Measurements from ENCODE around the gene MRAS. TPM values are rescaled to one million over a fixed set of nuclear protein-coding genes. Genes with fewer than 3 reads are reported as not detected.

Gene MRAS
- total RNA-seq, 1 donor from 2014 or later: 55.4 TPM

GRCh38 chr3:138397983-138398382 is 49.6 kb downstream of the MRAS start:
- intact Hi-C loops (cut with DNase I): no loop called here
- Histone ChIP-seq H3K36me3 (peaks cover 47% of the 10 kb centered on the region), H3K27ac (no peak overlapping the region), H3K4me3 (no peak overlapping the region), H3K27me3 (ENCODE audit: low read depth) (no peaks in the 10 kb centered on the region), H3K4me1 (no peaks in the 10 kb centered on the region), H3K9me3 (no peaks in the 10 kb centered on the region)
- ATAC-seq (no peak), DNase-seq (no peak)
- TF ChIP-seq, protein P1, sequence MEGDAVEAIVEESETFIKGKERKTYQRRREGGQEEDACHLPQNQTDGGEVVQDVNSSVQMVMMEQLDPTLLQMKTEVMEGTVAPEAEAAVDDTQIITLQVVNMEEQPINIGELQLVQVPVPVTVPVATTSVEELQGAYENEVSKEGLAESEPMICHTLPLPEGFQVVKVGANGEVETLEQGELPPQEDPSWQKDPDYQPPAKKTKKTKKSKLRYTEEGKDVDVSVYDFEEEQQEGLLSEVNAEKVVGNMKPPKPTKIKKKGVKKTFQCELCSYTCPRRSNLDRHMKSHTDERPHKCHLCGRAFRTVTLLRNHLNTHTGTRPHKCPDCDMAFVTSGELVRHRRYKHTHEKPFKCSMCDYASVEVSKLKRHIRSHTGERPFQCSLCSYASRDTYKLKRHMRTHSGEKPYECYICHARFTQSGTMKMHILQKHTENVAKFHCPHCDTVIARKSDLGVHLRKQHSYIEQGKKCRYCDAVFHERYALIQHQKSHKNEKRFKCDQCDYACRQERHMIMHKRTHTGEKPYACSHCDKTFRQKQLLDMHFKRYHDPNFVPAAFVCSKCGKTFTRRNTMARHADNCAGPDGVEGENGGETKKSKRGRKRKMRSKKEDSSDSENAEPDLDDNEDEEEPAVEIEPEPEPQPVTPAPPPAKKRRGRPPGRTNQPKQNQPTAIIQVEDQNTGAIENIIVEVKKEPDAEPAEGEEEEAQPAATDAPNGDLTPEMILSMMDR (IDR thresholded peaks at IDR 0.05): no peak

GRCh38 chr3:138398791-138399575 is 50.6 kb downstream of the MRAS start:
- no peak for DNase-seq
- H3K27ac ChIP-seq: no peak overlapping the region

DNA sequence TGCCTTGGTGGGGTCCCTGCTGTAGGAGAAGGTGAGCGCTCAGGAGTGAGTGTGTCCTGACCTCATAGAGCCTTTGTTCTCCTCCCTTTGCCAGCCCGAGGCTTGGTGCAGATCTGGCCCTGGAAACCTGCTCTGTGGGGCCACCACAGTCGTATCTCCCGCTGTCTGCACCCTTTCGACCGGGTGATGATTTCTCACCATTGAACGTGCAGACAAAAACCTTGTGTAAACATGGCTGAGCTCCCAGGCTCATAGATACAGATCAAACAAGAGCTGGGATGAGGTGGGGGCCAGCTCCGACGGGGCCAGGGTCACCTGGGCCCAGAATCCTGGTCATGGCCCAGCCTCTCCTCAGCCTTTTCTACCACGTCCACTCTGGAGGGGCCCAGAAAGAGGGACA is 51.4 kb downstream of the MRAS start:
- intact Hi-C loops (cut with DNase I): no loop called here
- Histone ChIP-seq H3K9me3 (no peaks in the 10 kb centered on the region), H3K36me3 (peaks cover 61% of the 10 kb centered on the region), H3K4me1 (no peaks in the 10 kb centered on the region), H3K4me3 (no peak overlapping the region), H3K27ac (no peak overlapping the region), H3K27me3 (ENCODE audit: low read depth) (no peaks in the 10 kb centered on the region)
- TF ChIP-seq, protein P1 (IDR thresholded peaks at IDR 0.05): no peak
- ATAC-seq (no peak), DNase-seq (no peak)

More at GRCh38 chr3:138398791-138399575, 50.6 kb downstream of the MRAS start:
- intact Hi-C loops (cut with DNase I): no loop called here
- no peaks in the 10 kb centered on the region for H3K27me3 ChIP-seq (ENCODE audit: low read depth)
- TF ChIP-seq, protein P1 (IDR thresholded peaks at IDR 0.05): no peak
- H3K4me1 ChIP-seq: no peaks in the 10 kb centered on the region
- no peaks in the 10 kb centered on the region for H3K9me3 ChIP-seq
- H3K4me3 ChIP-seq: no peak overlapping the region
- ATAC-seq: no peak
- H3K36me3 ChIP-seq: peaks cover 54% of the 10 kb centered on the region

- Histone ChIP-seq H3K27me3 (ENCODE audit: low read depth) (no peaks in the 10 kb centered on the region), H3K4me1 (no peaks in the 10 kb centered on the region), H3K27ac (no peak overlapping the region), H3K9me3 (no peaks in the 10 kb centered on the region), H3K36me3 (peaks cover 61% of the 10 kb centered on the region), H3K4me3 (no peak overlapping the region)
- DNase-seq: no peak
- TF ChIP-seq, protein P1 (IDR thresholded peaks at IDR 0.05): no peak
- intact Hi-C loops (cut with DNase I): no loop called here
- ATAC-seq: no peak
Measured at GRCh38 chr3:138400651-138401070, 52.3 kb downstream of the MRAS start.

DNA sequence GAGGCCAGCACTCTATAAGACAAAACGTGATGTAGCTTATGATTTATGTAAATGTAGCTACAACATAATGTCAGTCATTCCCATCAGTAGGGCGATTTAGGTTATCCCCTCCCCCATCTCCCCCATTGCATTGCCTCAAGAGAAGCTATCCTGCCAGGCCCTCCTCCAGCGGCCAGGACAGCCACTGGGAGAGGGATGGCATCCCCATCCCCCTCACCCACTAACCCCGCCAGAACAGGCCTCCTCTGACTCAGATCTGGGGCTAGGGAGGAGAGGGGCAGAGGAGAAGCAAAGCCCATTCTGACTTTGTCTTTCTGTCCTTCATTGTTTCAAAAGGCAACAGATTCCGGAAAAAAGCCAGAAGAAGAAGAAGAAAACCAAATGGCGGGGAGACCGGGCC is 53.5 kb downstream of the MRAS start:
- peaks cover 61% of the 10 kb centered on the region for H3K36me3 ChIP-seq

More for the DNA sequence above, 53.5 kb downstream of the MRAS start:
- H3K27ac ChIP-seq: no peak overlapping the region
- H3K27me3 ChIP-seq (ENCODE audit: low read depth): no peaks in the 10 kb centered on the region
- ATAC-seq: no peak
- H3K9me3 ChIP-seq: no peaks in the 10 kb centered on the region
- intact Hi-C loops (cut with DNase I): no loop called here
- no peak overlapping the region for H3K4me3 ChIP-seq
- H3K4me1 ChIP-seq: no peaks in the 10 kb centered on the region
- TF ChIP-seq, protein P1 (IDR thresholded peaks at IDR 0.05): no peak
- no peak for DNase-seq

All from lower lobe of right lung (tissue), 2 donors.